ENCODE results near the gene STX17. TPM values are rescaled to one million over a fixed set of nuclear protein-coding genes. Genes with fewer than 3 reads are reported as not detected.

Gene STX17
- total and polyA plus RNA-seq, 2 of the 13 experiments (the other 11 are each of a cell fraction or from before 2014, with no cell fraction given), result 8.3 to 25.7 TPM

- peak; percentile 84; the same call in 1 of the 2 replicates for TF ChIP-seq SNAPC4 (CRISPR knock-in tag; IDR thresholded peaks at IDR 0.05)
- peak; percentile 72; the same call in 1 of the 2 replicates for TF ChIP-seq TOPORS (CRISPR knock-in tag; IDR thresholded peaks at IDR 0.05)
- TF ChIP-seq HNRNPH1 (optimal IDR thresholded peaks at IDR 0.05; ENCODE audit: low read depth, low read length), result no peak
- no peak for TF ChIP-seq SOX6 (IDR thresholded peaks at IDR 0.05)
- peak; percentile 46 for TF ChIP-seq SOX6 (CRISPR knock-in tag; IDR thresholded peaks at IDR 0.05)
- TF ChIP-seq PRDM15 (CRISPR knock-in tag; IDR thresholded peaks at IDR 0.05), result no peak
- peak; percentile 58; the same call in 1 of the 2 replicates for TF ChIP-seq ZNF431 (CRISPR knock-in tag; IDR thresholded peaks at IDR 0.05; ENCODE audit: borderline replicate concordance, low read depth)
- 0 out of 2 replicates have a peak, but pooled peaks have one; percentile 21 for TF ChIP-seq LCORL (IDR thresholded peaks at IDR 0.05)
- TF ChIP-seq LCORL (CRISPR knock-in tag; IDR thresholded peaks at IDR 0.05), result peak; percentile 63
- TF ChIP-seq, protein P1, sequence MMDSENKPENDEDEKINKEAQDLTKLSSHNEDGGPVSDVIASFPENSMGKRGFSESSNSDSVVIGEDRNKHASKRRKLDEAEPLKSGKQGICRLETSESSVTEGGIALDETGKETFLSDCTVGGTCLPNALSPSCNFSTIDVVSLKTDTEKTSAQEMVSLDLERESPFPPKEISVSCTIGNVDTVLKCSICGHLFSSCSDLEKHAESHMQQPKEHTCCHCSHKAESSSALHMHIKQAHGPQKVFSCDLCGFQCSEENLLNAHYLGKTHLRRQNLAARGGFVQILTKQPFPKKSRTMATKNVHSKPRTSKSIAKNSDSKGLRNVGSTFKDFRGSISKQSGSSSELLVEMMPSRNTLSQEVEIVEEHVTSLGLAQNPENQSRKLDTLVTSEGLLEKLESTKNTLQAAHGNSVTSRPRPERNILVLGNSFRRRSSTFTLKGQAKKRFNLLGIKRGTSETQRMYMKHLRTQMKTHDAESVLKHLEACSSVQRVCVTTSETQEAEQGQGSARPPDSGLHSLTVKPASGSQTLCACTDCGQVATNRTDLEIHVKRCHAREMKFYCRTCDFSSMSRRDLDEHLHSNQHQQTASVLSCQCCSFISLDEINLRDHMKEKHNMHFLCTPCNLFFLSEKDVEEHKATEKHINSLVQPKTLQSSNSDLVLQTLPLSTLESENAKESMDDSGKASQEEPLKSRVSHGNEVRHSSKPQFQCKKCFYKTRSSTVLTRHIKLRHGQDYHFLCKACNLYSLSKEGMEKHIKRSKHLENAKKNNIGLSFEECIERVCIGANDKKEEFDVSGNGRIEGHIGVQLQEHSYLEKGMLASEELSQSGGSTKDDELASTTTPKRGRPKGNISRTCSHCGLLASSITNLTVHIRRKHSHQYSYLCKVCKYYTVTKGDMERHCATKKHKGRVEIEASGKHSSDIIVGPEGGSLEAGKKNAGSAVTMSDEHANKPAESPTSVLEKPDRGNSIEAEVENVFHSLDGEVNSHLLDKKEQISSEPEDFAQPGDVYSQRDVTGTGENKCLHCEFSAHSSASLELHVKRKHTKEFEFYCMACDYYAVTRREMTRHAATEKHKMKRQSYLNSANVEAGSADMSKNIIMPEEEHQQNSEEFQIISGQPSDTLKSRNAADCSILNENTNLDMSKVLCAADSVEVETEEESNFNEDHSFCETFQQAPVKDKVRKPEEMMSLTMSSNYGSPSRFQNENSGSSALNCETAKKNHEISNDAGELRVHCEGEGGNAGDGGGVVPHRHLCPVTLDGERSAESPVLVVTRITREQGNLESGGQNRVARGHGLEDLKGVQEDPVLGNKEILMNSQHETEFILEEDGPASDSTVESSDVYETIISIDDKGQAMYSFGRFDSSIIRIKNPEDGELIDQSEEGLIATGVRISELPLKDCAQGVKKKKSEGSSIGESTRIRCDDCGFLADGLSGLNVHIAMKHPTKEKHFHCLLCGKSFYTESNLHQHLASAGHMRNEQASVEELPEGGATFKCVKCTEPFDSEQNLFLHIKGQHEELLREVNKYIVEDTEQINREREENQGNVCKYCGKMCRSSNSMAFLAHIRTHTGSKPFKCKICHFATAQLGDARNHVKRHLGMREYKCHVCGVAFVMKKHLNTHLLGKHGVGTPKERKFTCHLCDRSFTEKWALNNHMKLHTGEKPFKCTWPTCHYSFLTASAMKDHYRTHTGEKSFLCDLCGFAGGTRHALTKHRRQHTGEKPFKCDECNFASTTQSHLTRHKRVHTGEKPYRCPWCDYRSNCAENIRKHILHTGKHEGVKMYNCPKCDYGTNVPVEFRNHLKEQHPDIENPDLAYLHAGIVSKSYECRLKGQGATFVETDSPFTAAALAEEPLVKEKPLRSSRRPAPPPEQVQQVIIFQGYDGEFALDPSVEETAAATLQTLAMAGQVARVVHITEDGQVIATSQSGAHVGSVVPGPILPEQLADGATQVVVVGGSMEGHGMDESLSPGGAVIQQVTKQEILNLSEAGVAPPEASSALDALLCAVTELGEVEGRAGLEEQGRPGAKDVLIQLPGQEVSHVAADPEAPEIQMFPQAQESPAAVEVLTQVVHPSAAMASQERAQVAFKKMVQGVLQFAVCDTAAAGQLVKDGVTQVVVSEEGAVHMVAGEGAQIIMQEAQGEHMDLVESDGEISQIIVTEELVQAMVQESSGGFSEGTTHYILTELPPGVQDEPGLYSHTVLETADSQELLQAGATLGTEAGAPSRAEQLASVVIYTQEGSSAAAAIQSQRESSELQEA (CRISPR knock-in tag; IDR thresholded peaks at IDR 0.05; ENCODE audit: not compliant biosample characterization), result peak; percentile 63
- TF ChIP-seq IKZF4 (CRISPR knock-in tag; IDR thresholded peaks at IDR 0.05; ENCODE audit: borderline replicate concordance, low read depth, not compliant biosample characterization), result no peak
Observed at GRCh38 chr9:99906403-99907207, at the start of gene STX17 (continued).

Measured in HepG2 (cell line).